Measurements from ENCODE around the gene SLC22A7.

GRCh38 chr6:43268782-43269272, 29.2 kb upstream of the SLC22A7 start:
- no peak for TF ChIP-seq CTCF (IDR thresholded peaks at IDR 0.05)
- TF ChIP-seq POLR2AphosphoS5 (IDR thresholded peaks at IDR 0.05; ENCODE audit: insufficient read depth in 1 of 2, low read depth in 1 of 2) = no peak
- TF ChIP-seq POLR2A (IDR thresholded peaks at IDR 0.05) = no peak
